ENCODE measurements around the gene SLC22A13.

DNA sequence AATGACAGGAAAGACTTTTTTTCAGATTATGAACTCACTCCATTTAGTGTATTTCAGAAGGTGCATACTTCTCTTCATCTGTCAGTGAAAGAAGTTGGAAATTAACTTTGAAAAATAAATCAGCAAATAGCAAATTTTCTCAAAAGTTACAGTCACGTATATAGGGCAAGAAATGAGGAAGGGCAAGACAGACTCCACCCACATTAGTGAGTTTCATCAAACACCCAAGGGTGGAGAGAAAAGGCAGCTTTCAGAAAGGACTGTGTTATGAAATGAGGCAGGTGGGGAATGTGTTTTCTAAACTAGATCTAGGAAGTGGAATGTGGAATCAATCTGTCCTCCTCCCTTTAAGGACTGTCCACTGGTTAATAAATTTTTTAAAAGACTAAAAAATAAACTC is 2.9 kb downstream of the SLC22A13 start:
- TF ChIP-seq, protein P1, sequence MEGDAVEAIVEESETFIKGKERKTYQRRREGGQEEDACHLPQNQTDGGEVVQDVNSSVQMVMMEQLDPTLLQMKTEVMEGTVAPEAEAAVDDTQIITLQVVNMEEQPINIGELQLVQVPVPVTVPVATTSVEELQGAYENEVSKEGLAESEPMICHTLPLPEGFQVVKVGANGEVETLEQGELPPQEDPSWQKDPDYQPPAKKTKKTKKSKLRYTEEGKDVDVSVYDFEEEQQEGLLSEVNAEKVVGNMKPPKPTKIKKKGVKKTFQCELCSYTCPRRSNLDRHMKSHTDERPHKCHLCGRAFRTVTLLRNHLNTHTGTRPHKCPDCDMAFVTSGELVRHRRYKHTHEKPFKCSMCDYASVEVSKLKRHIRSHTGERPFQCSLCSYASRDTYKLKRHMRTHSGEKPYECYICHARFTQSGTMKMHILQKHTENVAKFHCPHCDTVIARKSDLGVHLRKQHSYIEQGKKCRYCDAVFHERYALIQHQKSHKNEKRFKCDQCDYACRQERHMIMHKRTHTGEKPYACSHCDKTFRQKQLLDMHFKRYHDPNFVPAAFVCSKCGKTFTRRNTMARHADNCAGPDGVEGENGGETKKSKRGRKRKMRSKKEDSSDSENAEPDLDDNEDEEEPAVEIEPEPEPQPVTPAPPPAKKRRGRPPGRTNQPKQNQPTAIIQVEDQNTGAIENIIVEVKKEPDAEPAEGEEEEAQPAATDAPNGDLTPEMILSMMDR (IDR thresholded peaks at IDR 0.05) = no peak
- TF ChIP-seq POLR2AphosphoS5 (IDR thresholded peaks at IDR 0.05) = no peak
